ENCODE data around the gene CCNDBP1. TPM values are rescaled to one million over a fixed set of nuclear protein-coding genes. Genes with fewer than 3 reads are reported as not detected.
A peak's percentile ranks its signal among the peaks of the same experiment; 100 is the strongest.

Gene CCNDBP1
- total RNA-seq (2021; ENCODE audit: unreplicated experiment) (62.5 TPM), Bru-seq, nascent RNA (percentile 83 among the genes with signal in this experiment), BruChase-seq, experiment 1, labeled RNA remaining after a 2-hour chase (percentile 72 among the genes with signal in this experiment), BruChase-seq, experiment 2, labeled RNA remaining after a 6-hour chase (percentile 79 among the genes with signal in this experiment)
- 75.8 TPM for polyA plus RNA-seq (2012; ENCODE audit: insufficient read length)
- long read RNA-seq, transcript CCNDBP1-201 (11 exons, 3,660 nt), result major isoform, 101 of 136 reads
- long read RNA-seq, partial matches to known transcripts, result 8 of 136 reads
- long read RNA-seq, other reads (novel, unspliced or antisense), result 14 of 136 reads

GRCh38 chr15:43185157-43186002 lies at the start of gene CCNDBP1:
Gene CCNDBP1, plus strand, starts transcription at chr15:43185403. Its CDS starts 96 bp downstream, at chr15:43185499.
- peak within 1 kb of the TSS; percentile 74 for H3K27ac ChIP-seq (ENCODE audit: low read length)
- peaks cover 4% of the 10 kb centered on the region; the same call in 1 of the 2 replicates for H3K36me3 ChIP-seq (ENCODE audit: control insufficient read depth, insufficient read depth, low read length)
- peak within 1 kb of the TSS; percentile 60 to 99 for H3K4me3 ChIP-seq (ENCODE audit: low read depth in 2 of 2, low read length in 2 of 2)
- intact Hi-C loops (cut with micrococcal nuclease; ENCODE audit: unreplicated experiment) (no loop called here), in situ Hi-C loops (cut with HindIII; ENCODE audit: low pct_unique_long_range_greater_than_20kb, low sequenced_read_pairs) (no loop called here)
- TF ChIP-seq SIN3A (IDR thresholded peaks at IDR 0.05; ENCODE audit: borderline replicate concordance, insufficient read depth, low read depth, low read length), result peak; percentile 99; the same call in 1 of the 2 replicates
- no peak for TF ChIP-seq TCF7L2 (IDR thresholded peaks at IDR 0.05; ENCODE audit: low read depth, low read length)
- TF ChIP-seq REST (IDR thresholded peaks at IDR 0.05; ENCODE audit: insufficient read depth in 1 of 2, low read depth in 2 of 2, low read length in 1 of 2), result no peak
- TF ChIP-seq CTCF (IDR thresholded peaks at IDR 0.05), result peak; percentile 69
- TF ChIP-seq POLR2AphosphoS5 (IDR thresholded peaks at IDR 0.05; ENCODE audit: low read depth, low read length), result peak; percentile 93
- H3K9me3 ChIP-seq (ENCODE audit: control insufficient read depth, insufficient read depth, low read depth, low read length), result no peaks in the 10 kb centered on the region
- ATAC-seq (peak; percentile 99), DNase-seq (ENCODE audit: low read depth, low spot score) (peak; percentile 46)
- peaks cover 12% of the 10 kb centered on the region for H3K4me1 ChIP-seq (ENCODE audit: control insufficient read depth, insufficient read depth, low read length)
- BruUV-seq (replicated peaks), result no TSS peak
- H3K27me3 ChIP-seq (ENCODE audit: control insufficient read depth, insufficient read depth, low read length), result no peaks in the 10 kb centered on the region
- CTCF ChIA-PET, result interaction anchor here (0.7 kb wide), 1 partner anchor 111 kb away, joined by 3 read pairs; no protein-coding TSS in a partner anchor
- POLR2A ChIA-PET, result no interaction called here

- Histone ChIP-seq H3K27ac (ENCODE audit: low read length) (no peak overlapping the region), H3K36me3 (ENCODE audit: control insufficient read depth, insufficient read depth, low read length) (no peaks in the 10 kb centered on the region), H3K4me3 (ENCODE audit: low read depth in 2 of 2, low read length in 2 of 2) (no peak overlapping the region), H3K4me1 (ENCODE audit: control insufficient read depth, insufficient read depth, low read length) (no peaks in the 10 kb centered on the region), H3K9me3 (ENCODE audit: control insufficient read depth, insufficient read depth, low read depth, low read length) (no peaks in the 10 kb centered on the region), H3K27me3 (ENCODE audit: control insufficient read depth, insufficient read depth, low read length) (no peaks in the 10 kb centered on the region)
- no peak for DNase-seq (ENCODE audit: low read depth, low spot score)
- in situ Hi-C loops (cut with HindIII; ENCODE audit: low pct_unique_long_range_greater_than_20kb, low sequenced_read_pairs) (no loop called here), intact Hi-C loops (cut with micrococcal nuclease; ENCODE audit: unreplicated experiment) (no loop called here)
- ChIA-PET POLR2A (no interaction called here), CTCF (no interaction called here)
- BruUV-seq (replicated peaks), result no TSS peak
- ATAC-seq, result no peak
- no peak for TF ChIP-seq CTCF (IDR thresholded peaks at IDR 0.05)
- TF ChIP-seq SIN3A (IDR thresholded peaks at IDR 0.05; ENCODE audit: borderline replicate concordance, insufficient read depth, low read depth, low read length), result no peak
- TF ChIP-seq POLR2AphosphoS5 (IDR thresholded peaks at IDR 0.05; ENCODE audit: low read depth, low read length), result no peak
- TF ChIP-seq TCF7L2 (IDR thresholded peaks at IDR 0.05; ENCODE audit: low read depth, low read length), result no peak
- no peak for TF ChIP-seq REST (IDR thresholded peaks at IDR 0.05; ENCODE audit: insufficient read depth in 1 of 2, low read depth in 2 of 2, low read length in 1 of 2)
Observed at GRCh38 chr15:43143203-43143941, 41.8 kb upstream of the CCNDBP1 start.
